HG03175 (cell line): ENCODE data around the gene CA5A.
"Not testable (repeated sequence)": the region's sequence is repeated elsewhere in the genome, so short reads cannot be mapped to it uniquely, and the experiment has no call there.

Experiments
- ATAC-seq: cut with Tn5 transposase; IDR thresholded peaks from one replicate; pipeline ENCODE4 v1.9.1; 2021; ENCODE audit warnings: mild to moderate bottlenecking, moderate library complexity; ENCODE audit not compliant: unreplicated experiment

The CA5A gene

DNA sequence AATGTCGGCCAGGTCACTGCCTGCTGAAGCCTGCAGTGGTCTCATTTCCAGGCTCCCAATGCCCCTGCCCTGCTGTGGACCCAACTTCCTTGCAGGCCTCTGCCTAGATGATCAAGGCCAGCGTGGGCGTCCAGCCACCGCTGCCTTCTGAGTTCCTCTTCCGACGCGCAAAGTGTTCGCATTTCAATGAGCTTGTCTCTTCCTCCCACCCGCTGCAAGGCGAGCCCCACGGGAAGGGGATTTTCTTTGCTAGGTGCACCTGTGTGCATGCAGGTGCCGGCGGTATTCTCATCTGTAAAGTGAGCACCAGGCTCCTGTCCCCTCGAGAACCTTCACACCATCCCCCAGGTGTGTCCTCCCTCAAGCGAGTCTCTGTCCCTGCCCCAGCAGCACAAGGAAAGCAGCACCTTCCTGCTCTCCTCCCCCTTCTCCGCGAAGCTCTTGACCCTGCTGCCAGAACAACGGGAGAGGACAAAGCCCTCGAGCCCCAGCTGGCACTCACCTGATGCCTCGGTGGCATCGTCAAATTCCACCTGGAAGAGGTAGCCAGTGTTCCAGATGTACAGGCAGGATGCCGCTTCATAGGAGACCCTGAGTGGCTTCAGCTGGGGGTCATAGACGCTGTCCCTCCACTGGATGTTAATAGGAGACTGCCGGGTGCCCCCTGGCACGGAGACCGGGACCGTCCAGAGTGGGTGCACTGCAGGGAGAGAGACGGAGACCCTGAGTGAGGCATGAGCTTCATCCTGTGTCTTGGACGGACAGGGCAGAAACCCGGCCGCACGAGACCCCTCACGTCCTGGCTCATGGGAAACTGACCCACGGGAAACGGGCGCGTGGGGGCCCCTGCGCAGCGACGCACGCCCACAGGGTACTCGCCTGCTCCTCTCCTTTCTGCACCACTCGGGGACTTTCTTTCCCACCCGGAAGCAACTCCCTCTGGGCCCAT lies 9.8 kb downstream of the CA5A start:
- ATAC-seq = no peak

- ATAC-seq = no peak
Observed at GRCh38 chr16:87924811-87925670, 11.3 kb downstream of the CA5A start.

DNA sequence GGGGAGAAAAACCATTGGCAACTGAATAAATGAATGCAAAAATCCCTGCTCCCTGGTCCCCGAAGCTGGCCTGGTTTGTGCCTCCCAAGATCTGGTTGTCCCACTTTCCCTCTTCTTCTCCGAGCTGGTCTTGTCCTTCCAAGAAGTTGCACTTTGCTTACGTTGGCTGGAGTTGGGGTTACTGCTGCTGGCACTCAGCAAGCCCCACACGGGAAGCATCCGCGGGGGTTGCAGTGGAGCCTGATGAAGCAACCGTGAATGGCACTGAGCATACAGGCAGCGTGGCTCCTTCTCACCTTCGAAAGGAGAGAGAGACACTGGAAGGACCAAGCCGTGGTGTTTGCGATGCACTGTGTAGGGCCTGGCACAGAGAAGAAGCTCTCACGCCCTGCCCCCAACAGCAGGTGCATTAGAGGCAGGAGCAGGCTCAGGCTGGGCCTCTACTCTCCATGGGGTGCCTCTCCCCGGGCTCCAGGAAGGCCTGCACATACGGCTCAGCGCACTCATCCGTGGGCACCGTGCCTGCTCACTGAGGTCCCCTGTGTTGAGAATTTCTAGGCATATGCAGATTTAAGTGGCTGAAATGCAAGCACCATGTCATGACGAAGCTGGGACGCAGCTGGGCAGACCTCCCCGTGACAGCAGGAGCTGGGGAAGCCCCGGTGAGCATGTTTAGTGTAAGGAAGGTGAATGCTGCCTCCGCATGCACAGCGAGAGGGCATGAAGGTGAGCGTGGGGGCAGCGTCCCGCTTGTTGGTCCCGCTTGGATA lies 12.1 kb downstream of the CA5A start:
- no peak for ATAC-seq

GRCh38 chr16:87922250-87922871 lies 14.0 kb downstream of the CA5A start:
- ATAC-seq = no peak

GRCh38 chr16:87921236-87921773 lies 15.0 kb downstream of the CA5A start:
- ATAC-seq = no peak

GRCh38 chr16:87919681-87919994 lies 16.7 kb downstream of the CA5A start:
- ATAC-seq = no peak

GRCh38 chr16:87918866-87919680 lies 17.3 kb downstream of the CA5A start:
- ATAC-seq = no peak

DNA sequence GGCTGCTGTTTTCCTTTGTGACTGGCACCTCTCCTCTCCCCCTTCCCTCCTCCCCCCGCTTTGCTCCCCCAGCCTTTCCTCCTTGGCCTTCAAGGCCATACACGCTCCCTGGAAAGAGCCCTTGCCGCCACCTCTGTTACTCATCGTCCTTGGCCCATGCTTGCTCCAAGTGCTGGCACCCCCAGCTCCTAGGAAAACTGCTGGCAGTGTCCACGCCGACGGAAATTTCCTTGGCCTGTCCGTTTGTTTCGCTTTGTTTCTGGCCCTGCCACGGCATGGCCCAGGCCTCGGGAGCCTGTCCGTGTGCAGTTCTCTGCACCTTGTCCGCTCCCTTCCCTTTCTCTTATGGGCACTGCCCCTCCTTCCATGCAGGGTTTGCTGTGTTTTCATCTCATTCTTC lies 18.0 kb downstream of the CA5A start:
- no peak for ATAC-seq

- ATAC-seq = no peak
Observed at GRCh38 chr16:87917503-87917902, 18.8 kb downstream of the CA5A start.

DNA sequence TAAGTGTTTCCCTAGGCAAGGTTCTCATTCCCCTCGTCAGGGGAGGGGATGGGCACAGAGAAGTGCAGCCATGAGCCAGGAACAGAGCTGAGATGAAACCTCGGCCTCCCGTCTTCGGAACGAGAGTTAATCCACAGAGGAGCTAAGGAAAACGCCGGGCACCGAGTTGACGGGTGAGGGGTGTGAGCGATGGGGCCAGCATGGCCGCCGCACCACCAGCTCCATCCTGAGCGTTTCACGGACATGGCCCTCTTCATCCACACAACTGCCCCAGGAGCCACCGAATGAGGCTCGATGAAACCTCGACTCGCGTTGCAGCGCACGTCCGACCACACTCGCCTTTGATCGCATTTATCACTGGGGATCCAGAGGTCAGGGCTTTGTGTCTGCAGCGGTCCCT lies 21.5 kb downstream of the CA5A start:
- ATAC-seq = no peak

DNA sequence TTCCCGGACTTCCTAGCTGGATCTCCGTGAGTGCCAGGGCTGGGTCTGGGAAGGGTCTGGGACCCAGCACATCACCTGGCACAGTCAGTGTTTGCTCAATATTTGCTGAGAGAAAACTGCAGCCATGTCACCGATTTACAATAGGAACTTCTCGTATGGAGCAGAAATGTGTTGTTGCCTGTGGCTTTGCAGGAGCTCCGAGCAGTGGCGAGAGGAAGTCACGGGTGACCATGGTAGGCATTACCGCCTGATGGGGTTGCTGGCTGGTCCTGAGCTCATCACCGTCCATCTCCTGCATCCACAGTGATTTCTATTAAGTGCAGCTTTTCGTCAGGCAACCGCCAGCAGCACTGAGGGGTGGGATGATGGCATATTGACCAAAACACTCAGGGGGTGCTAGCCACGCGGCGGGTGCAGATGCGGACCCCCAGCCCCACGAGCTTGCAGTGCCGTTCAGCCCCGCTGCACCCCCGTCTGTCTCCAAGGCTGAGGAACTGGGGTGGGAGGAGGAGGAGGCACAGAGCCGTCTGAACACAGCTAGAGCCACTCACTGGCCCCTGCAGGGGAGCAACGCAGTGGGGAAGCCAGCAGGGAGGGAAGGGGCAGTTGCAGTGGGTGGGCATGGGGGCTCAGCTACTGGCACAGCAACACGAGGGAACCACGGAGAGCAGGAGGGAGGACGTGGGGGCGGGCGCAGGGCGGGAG lies 22.2 kb downstream of the CA5A start:
- ATAC-seq = not testable (repeated sequence)

GRCh38 chr16:87912691-87913090 lies 23.6 kb downstream of the CA5A start:
- ATAC-seq = not testable (repeated sequence)

- not testable (repeated sequence) for ATAC-seq
Observed at GRCh38 chr16:87911106-87911763, 25.1 kb downstream of the CA5A start.

DNA sequence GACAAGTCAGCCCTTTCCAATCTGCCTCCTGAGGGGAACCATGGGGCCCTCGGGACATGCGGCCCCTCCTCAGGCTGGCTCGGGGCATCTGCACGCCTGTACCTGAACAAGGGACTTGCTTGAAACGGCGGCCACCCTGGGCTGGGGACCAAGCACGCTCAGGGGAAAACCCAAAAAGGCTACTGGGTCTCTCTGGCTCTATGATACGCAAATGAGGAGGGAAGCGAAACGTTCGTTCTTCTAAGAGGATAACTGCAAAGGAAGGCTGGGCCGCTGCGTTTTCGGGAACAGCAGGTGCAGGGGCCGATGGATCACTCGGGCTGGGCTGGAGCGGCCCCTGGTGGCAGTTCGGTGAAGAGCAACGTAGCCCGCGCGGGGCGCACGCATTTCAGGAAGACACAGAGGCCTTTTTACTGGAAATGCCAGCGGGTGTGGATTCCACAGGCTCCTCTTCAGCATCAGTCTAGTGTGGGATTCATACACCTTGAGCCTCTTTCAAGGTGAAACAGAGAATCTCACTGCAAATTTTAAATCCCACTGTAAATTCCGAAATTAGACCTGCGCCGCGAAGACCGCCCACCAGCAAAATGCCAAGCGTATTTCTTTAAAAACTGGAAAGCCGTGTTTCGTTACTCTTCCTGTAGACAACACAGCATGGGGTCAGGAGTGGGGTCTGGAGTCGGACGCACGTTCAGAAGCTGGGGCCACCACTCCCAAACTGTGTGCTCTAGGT lies 27.0 kb downstream of the CA5A start:
- peak; percentile 73 for ATAC-seq

GRCh38 chr16:87908101-87908500 lies 28.2 kb downstream of the CA5A start:
- not testable (repeated sequence) for ATAC-seq

DNA sequence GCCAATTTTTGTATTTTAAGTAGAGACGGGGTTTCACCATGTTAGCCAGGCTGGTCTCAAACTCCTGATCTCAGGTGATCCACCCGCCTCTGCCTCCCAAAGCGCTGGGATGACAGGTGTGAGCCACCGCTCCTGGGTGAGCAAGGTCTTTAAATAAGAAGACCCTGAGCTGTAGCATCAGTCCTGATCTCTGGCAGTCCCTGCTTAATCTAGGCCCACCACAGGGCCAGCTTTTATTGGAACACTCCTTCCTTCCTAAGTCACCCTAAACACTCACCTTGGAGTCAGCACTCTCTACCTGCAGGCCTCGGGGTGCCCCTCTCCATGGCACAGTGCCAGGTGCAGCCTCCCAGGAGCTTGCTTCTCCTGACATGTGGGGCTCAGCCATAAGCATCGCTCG lies 30.8 kb downstream of the CA5A start:
- ATAC-seq = not testable (repeated sequence)

DNA sequence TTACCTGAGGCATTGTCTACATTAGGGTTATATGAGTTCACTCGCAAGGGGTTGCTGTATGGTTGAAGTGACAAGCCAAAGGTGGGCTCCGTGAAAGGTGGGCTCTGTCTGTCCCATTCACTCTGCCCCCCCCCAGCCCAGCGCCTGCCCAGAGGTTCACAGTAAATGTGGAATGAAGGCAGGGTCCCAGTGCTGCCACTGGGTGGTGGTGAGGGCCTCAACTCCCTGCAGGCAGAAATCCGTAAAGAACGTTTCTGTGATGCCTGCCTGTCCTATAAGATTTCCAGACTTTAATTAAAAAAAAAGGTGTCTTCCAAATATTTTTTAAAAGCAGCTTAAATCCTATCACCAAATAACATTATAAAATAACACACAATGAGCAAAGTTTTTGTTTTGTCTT lies 31.4 kb downstream of the CA5A start:
- ATAC-seq = not testable (repeated sequence)

GRCh38 chr16:87900489-87900888 lies 35.8 kb downstream of the CA5A start:
- ATAC-seq = not testable (repeated sequence)
